SU-DHL-6 (cell line): ENCODE data around the gene TBL3.

Experiments used
- EZH2phosphoT487 ChIP-seq: fragments of 200-600 bp; sonication (generic), shearing (Covaris generic); conservative IDR thresholded peaks from 2 replicates; pipeline ENCODE4 v1.6.1; 2018; ENCODE audit warnings: mild to moderate bottlenecking, antibody characterized with exemption, low read length, moderate library complexity, mixed read lengths
- TF ChIP-seq, protein P1 (sequence below): fragments of 200-600 bp; sonication (generic); IDR thresholded peaks from one replicate; pipeline ENCODE4 v1.5.1; 2017; ENCODE audit warnings: antibody characterized with exemption, mild to moderate bottlenecking, low read length, moderate library complexity; ENCODE audit not compliant: insufficient read depth, poor library complexity, severe bottlenecking

DNA sequence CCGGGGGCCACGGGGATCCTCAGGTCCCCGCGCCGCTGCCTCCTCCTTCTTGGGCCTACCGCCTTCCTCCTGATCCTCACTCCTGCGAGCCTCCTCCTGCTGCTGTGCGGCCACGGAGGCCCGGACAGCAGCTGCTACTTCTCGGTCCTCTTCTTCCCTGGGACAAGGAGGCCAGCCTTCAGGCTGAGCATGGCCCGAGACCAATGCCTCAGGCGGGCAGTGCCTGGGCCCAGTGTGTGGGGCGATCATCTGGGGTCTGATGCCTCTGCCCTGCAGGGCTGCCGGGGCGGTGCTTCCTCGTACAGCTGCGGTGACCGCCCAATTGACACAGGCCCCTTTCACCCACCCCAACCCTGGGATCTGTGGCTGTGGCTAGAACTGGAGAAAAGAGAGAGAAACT, 29.2 kb downstream of the TBL3 start:
- TF ChIP-seq, protein P1, sequence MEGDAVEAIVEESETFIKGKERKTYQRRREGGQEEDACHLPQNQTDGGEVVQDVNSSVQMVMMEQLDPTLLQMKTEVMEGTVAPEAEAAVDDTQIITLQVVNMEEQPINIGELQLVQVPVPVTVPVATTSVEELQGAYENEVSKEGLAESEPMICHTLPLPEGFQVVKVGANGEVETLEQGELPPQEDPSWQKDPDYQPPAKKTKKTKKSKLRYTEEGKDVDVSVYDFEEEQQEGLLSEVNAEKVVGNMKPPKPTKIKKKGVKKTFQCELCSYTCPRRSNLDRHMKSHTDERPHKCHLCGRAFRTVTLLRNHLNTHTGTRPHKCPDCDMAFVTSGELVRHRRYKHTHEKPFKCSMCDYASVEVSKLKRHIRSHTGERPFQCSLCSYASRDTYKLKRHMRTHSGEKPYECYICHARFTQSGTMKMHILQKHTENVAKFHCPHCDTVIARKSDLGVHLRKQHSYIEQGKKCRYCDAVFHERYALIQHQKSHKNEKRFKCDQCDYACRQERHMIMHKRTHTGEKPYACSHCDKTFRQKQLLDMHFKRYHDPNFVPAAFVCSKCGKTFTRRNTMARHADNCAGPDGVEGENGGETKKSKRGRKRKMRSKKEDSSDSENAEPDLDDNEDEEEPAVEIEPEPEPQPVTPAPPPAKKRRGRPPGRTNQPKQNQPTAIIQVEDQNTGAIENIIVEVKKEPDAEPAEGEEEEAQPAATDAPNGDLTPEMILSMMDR, result no peak
- no peak for TF ChIP-seq EZH2phosphoT487
